ENCODE results near the gene SLPI.

SLPI gene

DNA sequence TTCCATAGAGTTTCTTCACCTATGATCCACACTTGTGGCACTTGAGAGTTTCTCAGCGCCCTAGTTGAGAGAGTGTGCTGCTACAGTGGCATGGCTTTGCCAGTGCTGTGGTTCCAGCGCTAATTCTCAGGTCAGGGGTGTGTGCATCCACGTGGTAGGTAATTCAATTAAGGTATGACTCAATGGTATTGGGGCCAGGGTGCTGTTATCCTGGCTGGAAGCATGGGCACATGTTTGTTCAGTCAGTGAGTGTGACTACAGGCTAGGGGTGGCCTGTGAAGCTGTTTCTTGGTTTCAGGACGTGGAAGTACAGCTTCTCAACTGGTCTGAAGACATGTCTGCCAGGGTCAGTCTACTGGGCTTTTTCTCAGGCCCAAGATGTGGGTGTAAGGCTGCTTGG is 36.2 kb downstream of the SLPI start:
- DNase-seq (ENCODE audit: low read depth in 2 of 2), result no peak

DNA sequence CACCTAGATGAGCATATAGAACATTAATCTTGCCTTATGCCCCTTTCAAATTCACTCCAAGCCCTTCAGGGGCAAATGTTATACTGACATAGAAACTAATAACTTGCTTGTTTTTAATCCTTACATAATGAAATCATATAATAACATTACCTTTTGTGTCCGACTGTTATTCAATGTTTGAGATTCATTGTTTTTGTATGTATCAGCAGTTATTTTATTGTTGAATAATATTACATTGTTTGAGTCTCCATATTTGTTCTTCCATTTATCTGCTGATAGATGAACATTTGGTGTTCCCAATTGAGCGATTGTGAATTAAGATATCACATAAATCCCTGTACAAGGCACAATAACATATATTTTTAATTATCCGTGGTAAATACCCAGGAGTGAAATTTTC is 41.5 kb downstream of the SLPI start:
- DNase-seq (ENCODE audit: low read depth in 2 of 2), result no peak

DNA sequence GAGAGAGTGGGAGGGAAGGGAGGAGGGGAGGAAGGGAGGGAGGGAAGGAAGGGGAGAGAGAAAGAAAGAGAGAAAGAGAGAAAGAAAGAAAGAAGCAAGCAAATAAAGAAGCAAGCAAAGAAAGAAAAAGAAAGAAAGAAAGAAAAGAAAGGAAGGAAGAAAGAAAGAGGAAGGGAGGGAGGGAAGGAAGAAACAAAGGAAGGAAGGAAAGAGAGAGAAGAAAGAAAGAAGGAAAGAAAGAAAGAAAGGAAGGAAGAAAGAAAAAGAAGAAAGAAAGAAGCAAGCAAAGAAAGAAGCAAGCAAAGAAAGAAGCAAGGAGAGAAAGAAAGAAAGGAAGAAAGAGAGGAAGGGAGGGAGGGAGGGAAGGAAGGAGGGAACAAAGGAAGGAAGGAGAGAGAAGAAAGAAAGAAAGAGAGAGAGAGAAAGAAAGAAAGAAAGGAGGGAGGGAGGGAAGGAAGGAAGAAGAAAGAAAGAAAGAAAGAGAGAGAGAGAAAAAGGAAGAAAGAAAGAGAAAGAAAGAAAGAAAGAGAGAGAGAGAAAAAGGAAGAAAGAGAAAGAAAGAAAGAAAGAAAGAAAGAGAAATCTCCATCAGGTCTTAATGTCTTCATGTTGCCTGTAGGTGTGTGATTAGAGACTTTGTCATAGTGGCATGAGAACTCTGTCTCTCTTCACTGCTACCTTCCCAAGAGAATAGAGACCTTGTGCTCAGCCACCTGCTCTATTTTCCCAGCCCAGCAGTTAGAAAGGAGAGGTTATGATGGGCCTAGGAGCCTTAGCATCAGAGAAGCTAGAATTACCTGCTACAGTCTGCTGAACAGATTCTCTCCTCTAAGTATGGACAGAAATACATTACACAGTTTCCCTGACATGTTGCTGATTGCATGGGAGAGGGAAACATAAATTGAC is 42.5 kb downstream of the SLPI start:
- DNase-seq (ENCODE audit: low read depth in 2 of 2), result no peak

DNA sequence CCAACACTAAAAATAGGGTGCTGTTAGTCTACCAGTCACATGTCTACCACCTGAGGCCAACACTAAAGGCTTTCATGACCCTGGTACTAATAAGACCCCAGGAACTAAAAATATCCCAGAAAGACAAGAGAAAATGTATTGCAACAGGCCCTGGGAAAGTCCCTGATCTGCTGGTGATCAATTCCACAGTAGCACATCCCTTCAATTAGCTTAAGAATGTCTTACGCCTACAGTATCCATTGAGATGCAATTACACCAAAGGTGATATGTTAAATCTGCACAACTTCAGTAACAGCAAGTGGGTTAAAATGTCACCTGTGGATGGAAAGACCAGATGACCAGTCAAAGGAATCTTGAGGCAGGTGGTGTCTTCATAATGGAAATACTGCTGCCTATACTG is 44.4 kb downstream of the SLPI start:
- no peak for DNase-seq (ENCODE audit: low read depth in 2 of 2)

DNA sequence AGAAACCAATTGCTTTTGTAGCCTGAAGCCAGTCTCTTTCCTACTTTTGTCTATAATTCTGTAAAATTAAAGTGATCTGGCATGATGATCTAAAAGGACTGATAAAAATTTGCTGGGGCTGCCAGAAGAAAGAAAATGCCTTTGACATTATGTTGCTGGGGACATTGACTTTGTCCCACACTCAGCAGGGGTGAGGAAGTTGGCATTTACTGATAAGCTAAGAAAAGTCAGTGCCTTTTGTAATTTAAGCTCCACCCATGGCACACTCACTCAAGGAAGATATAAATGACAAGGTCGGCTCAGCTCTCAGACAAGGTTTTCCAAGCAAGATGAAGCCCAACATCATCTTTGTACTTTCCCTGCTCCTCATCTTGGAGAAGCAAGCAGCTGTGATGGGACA is 47.6 kb downstream of the SLPI start, which contains the start of gene SEMG1:
SEMG1 (plus strand) TSS at position 309 of the 400 bp plus-strand sequence; CDS start at position 330, 21 bp downstream.
- DNase-seq (ENCODE audit: low read depth in 2 of 2), result no peak
